H1 (cell line): ENCODE results near the gene PRKCZ. TPM values are rescaled to one million over a fixed set of nuclear protein-coding genes. Genes with fewer than 3 reads are reported as not detected.

ENCODE experiments used
- EZH2 ChIP-seq: fragments of 200-600 bp; sonication (generic); IDR thresholded peaks from 2 replicates; pipeline ENCODE4 v1.7.1; 2012; ENCODE audit warnings: low read depth, mild to moderate bottlenecking, moderate library complexity, low read length, inconsistent platforms; ENCODE audit not compliant: severe bottlenecking
- KDM4A ChIP-seq: IDR thresholded peaks from one replicate; pipeline ENCODE4 v1.7.1; 2012; ENCODE audit warnings: low read depth, mild to moderate bottlenecking, moderate library complexity, low read length, inconsistent platforms; ENCODE audit not compliant: severe bottlenecking
- RXRA ChIP-seq: IDR thresholded peaks from 2 replicates; pipeline ENCODE4 v1.6.1; 2011; ENCODE audit warnings: low read depth, mild to moderate bottlenecking, low read length, moderate library complexity; ENCODE audit not compliant: insufficient read depth
- polyA plus RNA-seq, 7 experiments: library from polyadenylated mRNA; depleted of rRNA in 3 of 7; stranded (reverse) in 5 of 7; unstranded in 2 of 7; fragments of >200 nt in 5 of 7; fragments of 200-250 nt in 2 of 7; gene quantifications; 1 replicate in 5 of 7; 2 replicates in 1 of 7; 4 replicates in 1 of 7; pipeline versions ENCODE4 v1.2.1 to v1.2.3, GENCODE V29; 2011 to 2013; ENCODE audit warnings: missing spikeins in 2 of 7, mixed read lengths in 2 of 7
- total RNA-seq: library from RNA; stranded (reverse); fragmentation: NEBNext Ultra II Directional; extraction: Animal tissue kit (Norgen Biotek cat#: 25700); gene quantifications from 2 replicates; pipeline ENCODE4 v1.2.1, GENCODE V29; 2021
- TF ChIP-seq, protein P1 (sequence below): fragments of 300-600 bp; sonication (generic); IDR thresholded peaks from 2 replicates; pipeline ENCODE4 v1.7.1; 2012; ENCODE audit warnings: low read length, moderate library complexity, mild to moderate bottlenecking, inconsistent platforms; ENCODE audit not compliant: insufficient replicate concordance

Gene PRKCZ
- total and polyA plus RNA-seq, 2 of the 8 experiments (the other 6 are each of a cell fraction or from before 2014, with no cell fraction given), result 37.4 to 45.1 TPM

DNA sequence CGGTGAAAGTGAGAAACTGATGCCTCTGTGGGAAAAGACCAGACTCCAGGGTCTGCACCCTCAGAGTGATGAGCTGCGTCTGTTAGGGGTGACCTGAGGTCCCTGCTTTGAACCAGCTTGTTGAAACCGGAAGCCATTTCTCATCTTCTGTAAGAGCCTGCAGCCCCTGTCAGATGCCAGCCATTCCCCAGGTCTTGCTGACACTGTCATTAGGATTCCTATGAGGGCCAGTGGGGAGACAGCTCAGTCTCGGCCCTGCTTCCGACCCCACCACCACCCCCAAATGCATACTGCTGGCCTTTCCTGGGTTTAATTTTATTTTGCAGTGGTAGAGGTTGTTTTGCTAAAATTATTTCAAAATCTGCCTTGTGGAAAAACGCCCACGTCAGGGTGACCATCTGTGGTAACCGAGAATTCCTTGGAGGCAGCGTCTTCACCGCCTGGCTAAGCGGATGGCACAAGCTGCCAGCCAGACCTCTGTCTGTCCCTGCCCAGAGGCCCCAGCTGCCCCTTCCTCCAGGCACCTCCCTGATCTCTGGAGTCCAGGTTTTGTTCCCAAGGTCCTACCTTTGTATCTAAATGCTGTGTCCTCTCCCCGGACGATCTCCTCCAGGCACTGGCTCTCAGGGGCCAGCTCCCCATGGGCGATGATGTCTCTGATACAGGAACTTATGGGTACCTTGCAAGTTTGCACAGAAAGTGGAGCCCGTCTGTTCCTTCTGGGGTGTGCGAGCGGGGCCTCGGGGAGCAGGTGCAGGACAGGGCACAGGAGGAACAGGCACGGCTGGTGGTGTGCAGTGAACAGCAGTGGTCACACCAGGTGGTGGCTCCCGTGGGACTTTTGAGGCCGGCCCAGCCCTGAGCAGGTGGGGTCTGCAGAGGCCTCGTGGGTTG is 49.9 kb downstream of the PRKCZ start (continued):
- TF ChIP-seq, protein P1, sequence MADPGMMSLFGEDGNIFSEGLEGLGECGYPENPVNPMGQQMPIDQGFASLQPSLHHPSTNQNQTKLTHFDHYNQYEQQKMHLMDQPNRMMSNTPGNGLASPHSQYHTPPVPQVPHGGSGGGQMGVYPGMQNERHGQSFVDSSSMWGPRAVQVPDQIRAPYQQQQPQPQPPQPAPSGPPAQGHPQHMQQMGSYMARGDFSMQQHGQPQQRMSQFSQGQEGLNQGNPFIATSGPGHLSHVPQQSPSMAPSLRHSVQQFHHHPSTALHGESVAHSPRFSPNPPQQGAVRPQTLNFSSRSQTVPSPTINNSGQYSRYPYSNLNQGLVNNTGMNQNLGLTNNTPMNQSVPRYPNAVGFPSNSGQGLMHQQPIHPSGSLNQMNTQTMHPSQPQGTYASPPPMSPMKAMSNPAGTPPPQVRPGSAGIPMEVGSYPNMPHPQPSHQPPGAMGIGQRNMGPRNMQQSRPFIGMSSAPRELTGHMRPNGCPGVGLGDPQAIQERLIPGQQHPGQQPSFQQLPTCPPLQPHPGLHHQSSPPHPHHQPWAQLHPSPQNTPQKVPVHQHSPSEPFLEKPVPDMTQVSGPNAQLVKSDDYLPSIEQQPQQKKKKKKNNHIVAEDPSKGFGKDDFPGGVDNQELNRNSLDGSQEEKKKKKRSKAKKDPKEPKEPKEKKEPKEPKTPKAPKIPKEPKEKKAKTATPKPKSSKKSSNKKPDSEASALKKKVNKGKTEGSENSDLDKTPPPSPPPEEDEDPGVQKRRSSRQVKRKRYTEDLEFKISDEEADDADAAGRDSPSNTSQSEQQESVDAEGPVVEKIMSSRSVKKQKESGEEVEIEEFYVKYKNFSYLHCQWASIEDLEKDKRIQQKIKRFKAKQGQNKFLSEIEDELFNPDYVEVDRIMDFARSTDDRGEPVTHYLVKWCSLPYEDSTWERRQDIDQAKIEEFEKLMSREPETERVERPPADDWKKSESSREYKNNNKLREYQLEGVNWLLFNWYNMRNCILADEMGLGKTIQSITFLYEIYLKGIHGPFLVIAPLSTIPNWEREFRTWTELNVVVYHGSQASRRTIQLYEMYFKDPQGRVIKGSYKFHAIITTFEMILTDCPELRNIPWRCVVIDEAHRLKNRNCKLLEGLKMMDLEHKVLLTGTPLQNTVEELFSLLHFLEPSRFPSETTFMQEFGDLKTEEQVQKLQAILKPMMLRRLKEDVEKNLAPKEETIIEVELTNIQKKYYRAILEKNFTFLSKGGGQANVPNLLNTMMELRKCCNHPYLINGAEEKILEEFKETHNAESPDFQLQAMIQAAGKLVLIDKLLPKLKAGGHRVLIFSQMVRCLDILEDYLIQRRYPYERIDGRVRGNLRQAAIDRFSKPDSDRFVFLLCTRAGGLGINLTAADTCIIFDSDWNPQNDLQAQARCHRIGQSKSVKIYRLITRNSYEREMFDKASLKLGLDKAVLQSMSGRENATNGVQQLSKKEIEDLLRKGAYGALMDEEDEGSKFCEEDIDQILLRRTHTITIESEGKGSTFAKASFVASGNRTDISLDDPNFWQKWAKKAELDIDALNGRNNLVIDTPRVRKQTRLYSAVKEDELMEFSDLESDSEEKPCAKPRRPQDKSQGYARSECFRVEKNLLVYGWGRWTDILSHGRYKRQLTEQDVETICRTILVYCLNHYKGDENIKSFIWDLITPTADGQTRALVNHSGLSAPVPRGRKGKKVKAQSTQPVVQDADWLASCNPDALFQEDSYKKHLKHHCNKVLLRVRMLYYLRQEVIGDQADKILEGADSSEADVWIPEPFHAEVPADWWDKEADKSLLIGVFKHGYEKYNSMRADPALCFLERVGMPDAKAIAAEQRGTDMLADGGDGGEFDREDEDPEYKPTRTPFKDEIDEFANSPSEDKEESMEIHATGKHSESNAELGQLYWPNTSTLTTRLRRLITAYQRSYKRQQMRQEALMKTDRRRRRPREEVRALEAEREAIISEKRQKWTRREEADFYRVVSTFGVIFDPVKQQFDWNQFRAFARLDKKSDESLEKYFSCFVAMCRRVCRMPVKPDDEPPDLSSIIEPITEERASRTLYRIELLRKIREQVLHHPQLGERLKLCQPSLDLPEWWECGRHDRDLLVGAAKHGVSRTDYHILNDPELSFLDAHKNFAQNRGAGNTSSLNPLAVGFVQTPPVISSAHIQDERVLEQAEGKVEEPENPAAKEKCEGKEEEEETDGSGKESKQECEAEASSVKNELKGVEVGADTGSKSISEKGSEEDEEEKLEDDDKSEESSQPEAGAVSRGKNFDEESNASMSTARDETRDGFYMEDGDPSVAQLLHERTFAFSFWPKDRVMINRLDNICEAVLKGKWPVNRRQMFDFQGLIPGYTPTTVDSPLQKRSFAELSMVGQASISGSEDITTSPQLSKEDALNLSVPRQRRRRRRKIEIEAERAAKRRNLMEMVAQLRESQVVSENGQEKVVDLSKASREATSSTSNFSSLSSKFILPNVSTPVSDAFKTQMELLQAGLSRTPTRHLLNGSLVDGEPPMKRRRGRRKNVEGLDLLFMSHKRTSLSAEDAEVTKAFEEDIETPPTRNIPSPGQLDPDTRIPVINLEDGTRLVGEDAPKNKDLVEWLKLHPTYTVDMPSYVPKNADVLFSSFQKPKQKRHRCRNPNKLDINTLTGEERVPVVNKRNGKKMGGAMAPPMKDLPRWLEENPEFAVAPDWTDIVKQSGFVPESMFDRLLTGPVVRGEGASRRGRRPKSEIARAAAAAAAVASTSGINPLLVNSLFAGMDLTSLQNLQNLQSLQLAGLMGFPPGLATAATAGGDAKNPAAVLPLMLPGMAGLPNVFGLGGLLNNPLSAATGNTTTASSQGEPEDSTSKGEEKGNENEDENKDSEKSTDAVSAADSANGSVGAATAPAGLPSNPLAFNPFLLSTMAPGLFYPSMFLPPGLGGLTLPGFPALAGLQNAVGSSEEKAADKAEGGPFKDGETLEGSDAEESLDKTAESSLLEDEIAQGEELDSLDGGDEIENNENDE, result no peak
- TF ChIP-seq RXRA (no peak), EZH2 (no peak), KDM4A (no peak)
